Non-pigmented ciliary epithelial cell (primary cell): ENCODE results near the gene CFAP74.

Experiments
- DNase-seq: peaks from one replicate; pipeline ENCODE4 v3.0.0-alpha.2; 2010; ENCODE audit warnings: low read depth

The CFAP74 gene

DNA sequence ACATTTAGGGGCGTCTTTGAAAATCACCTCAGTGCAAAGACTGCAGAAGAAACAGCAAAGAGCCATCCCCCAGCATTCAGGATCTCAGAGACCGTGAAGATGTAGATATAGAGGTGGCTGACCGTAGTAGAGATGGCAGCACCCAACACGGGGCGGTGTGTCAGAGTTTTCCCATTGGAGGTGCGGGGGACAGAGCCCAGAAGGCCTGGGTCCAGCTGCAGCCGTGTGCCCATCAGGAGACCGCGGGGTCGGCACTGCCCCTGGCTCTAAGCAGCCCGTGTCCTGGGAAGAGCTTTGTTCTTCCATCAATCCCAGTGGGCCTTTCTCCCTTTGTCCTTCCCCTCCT, 16.7 kb upstream of the CFAP74 start:
- DNase-seq, result no peak

- no peak for DNase-seq
These were observed 16.2 kb upstream of the CFAP74 start for GRCh38 chr1:2019571-2020309.

- DNase-seq, result no peak
These were observed 15.6 kb upstream of the CFAP74 start, which contains the start of gene GABRD for GRCh38 chr1:2019172-2019543. Gene GABRD, plus strand, starts transcription at chr1:2019345. Its CDS starts 79 bp downstream, at chr1:2019424.

DNA sequence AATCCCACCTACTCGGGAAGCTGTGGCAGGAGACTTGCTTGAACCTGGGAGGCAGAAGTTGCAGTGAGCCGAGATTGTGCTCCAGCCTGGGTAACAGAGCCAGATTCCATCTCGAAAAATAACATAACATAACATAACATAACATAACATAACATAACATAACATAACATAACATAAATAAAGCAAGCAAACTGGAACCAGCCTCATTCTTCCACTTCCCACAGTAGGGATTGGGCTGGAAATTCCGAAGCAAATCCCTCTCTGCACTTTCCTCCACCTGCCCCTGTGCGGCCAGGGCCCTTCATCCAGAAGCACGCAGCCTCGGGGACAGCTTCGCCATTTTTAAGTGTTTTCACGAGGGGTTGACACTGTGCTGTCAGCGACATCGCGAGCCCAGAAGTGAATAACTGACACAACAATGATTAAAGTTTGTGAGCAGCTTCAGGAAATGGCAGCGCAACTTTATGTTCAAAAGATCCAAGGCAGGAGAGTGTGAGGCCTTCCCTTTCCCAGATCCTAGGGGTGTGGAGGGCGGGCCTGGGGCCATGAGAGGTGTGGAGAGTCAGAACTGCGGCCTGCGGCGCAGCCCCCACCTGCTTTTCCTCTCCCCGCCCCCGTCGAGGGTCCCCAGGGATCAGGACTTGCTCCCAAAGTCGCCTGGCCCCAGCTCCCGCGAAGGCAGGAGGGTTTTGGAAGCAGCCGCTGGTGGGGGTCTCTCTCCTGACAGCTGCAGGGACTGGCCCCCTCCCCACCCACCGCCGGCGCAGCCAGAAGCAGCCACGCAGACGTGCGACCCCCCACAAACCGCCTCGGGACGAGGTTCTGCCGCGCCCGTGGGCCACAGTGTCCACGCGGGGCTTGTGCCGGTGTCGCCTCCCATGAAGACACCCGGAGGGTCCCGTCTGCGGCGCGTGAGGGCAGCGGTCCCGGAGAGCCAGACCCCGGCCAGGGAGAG, 14.9 kb upstream of the CFAP74 start:
- no peak for DNase-seq

GRCh38 chr1:2016123-2016522, 12.5 kb upstream of the CFAP74 start:
- DNase-seq, result no peak

GRCh38 chr1:2014741-2015735, 11.5 kb upstream of the CFAP74 start:
- no peak for DNase-seq

- DNase-seq, result no peak
These were observed 10.6 kb upstream of the CFAP74 start for GRCh38 chr1:2014181-2014580.

GRCh38 chr1:2009101-2010053, 5.8 kb upstream of the CFAP74 start:
- no peak for DNase-seq

DNA sequence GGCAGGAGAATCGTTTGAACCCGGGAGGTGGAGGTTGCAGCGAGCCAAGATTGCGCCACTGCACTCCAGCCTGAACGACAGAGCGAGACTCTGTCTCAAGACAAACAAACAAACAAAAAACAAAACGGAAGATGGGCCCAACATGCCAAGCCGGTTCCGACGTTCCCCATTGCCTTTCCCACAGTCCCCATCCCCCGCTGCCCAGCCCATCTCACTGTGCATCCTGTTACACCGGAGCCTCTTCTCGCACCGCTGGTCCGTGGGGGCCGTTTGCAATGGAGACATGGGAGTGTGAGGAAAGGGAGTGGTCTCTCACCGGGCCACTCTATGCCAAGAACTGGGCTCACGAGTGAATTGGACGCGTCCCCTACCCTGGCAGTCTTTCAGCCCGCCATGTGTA, 1.3 kb upstream of the CFAP74 start:
- no peak for DNase-seq

DNA sequence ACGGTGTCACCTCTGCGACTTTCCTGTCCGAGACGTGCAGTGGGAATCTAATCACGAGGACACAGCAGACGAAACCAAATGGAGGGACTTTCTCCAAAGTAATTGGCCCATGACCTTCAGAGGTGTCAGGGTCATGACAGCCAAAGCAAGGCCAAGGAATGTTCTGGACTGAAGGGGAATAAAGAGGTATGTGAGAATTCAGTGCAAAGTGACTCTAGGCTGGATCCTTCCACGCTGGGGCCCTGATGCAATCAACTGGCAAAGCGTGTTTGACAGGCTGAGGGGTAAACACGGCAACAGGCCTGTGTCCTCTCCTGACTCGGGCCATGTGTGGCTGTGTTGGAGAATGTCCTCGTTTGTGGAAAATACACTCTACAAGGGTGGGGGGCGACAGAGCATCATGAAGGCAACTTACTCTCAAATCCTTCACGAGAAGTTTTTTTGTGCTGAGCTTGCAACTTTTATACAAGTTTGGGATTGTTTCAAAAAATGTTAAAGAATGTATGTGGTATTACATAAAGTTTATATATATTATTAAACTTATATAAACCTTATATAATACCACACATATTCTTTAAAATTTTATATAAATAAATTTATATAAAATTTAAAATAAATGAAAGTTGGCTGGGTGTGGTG, 1.7 kb downstream of the CFAP74 start:
- no peak for DNase-seq

- no peak for DNase-seq
These were observed 2.7 kb downstream of the CFAP74 start for GRCh38 chr1:2000850-2001249.

GRCh38 chr1:2000432-2000831, 3.2 kb downstream of the CFAP74 start:
- DNase-seq, result no peak

DNA sequence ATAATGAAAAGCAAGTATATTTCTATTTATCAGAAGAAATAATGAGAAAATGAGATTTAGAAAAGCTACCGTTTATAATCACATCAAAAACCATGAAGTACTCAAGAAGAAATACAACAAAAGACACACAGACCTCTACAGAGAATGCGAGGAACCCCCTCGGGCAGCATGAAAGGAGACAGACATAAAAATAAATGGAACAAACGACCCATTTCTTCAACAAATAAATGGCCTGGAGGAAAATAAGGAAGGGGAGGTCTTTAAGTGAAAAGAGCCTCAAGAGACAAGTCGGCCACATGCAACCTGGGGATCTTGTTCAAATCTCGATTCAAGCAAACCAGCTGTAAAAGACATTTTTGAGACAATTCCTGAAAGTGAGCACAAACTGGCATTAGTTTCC, 6.0 kb downstream of the CFAP74 start:
- no peak for DNase-seq

DNA sequence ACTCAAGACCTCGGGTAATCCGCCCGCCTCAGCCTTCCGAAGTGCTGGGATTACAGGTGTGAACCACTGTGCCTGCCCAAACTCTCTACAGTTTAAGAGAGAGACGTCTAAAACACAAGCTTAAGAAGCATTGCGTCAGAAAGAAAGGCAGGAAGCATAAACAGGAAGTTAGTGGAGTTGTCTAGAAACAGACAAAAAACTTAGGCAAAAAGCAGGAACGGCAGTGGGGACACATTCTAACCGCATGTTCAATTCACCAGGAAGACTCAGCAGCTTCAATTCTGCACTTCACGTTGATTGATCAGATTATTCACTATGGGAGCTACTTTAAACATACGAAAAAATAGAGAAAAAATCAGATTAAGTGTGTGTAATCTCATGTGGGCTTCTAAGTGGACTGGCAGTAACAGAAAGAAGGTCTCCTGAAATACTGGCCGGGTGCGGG, 7.4 kb downstream of the CFAP74 start:
- DNase-seq, result no peak

GRCh38 chr1:1994536-1994935, 9.1 kb downstream of the CFAP74 start:
- no peak for DNase-seq

DNA sequence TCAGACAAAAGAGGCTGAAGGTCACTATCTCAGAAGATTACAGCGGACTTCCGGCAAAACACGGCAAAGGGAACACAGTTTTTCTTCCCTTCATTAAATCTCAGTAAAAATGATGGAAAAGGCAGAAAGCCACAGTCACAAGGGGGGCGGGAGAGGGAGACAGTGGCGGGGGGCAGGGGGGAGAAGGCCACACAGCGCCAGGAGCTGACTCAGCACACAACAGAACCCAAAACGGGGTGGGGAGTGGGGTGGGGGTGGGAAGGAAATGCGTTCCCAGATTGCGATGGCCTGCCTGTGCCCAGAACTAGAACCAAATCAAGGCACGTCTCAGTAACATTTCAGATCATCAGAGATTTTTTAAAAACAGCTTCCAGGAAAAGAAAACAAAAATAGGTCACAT, 13.4 kb downstream of the CFAP74 start:
- no peak for DNase-seq

GRCh38 chr1:1989789-1990188, 13.8 kb downstream of the CFAP74 start:
- DNase-seq, result no peak

DNA sequence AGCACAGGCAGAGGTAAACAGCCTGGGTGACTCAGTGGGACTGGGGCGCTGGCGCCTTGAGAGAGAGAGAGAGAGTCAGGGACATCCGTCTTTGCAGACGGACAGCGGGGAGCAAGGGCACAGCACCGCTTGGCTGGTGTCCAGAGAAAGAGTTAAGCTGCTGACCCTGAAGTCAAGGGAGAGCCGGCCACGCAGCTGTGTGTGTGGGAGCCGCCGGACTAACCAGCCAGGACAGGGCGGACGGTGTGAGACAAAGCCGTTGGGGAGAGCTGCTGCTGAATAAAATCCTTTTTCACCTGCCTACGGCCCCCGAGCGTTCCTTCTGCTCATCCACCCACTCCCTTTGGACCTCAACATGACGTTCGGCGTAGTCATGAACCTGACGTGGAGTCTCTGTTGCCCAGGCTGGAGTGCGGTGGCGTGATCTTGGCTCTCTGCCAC, 14.5 kb downstream of the CFAP74 start:
- no peak for DNase-seq

DNA sequence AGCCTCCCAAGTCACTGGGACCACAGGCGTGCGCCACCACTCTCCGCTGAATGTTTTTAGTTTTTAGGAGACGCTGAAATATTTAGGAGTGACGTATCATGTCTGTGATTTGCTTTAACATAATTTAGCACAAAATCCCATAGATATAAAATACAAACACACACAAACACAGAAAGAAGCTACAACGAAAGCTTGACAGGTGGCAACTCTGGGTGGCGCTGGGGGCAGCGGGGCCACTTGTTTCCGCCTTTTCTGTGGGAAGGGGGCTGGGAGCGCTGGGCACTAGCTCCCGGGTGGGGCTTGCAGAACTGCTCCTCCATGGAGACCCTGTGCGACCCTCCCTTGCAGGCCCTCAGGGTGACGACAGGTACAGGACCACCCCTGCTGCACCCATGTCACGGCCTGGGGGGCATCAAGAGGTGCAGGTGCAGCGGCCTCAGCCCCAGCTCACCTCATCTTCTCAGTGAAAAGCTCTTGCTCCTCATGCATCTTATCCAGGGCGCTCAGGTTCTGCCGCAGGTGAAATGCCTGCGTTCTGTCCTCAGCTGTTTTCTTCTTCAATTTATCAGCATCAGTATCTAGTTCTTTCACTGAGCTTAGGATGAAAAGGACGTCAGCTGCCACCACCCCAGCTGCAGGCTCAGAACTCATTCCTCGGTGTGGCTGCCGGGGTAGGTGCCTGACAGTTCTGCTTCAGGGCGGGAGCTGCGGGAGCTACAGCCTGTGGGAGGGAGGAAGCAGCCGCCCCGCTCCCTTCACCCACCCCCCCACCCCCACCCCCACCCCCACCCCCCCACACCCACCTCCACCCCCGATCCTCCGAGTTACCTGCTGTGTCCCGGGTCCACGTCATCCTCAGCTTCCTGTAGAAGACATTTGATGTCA, 15.3 kb downstream of the CFAP74 start:
- DNase-seq, result no peak
